A549 (cell line): ENCODE results near the gene PIK3R6. TPM values are rescaled to one million over a fixed set of nuclear protein-coding genes. Genes with fewer than 3 reads are reported as not detected.
A peak's percentile ranks its signal among the peaks of the same experiment; 100 is the strongest.

Experiments used
- ATAC-seq, 2 experiments: fragments of 200-7000 bp in 1 of 2; fragments of >200 bp in 1 of 2; cut with Nextera tagmentation in 1 of 2; cut with Tn5 transposase in 1 of 2; 3 replicates each; pipeline versions ENCODE4 v1.8.0 to v1.9.1; 2018 to 2020; ENCODE audit warnings: mild to moderate bottlenecking in 1 of 2, moderate library complexity in 1 of 2
- CTCF ChIA-PET: fragments of 300-600 bp; sonication (Branson Sonifier 250); formaldehyde crosslinking; extraction: SDS; loops from one replicate; lab custom pipeline; 2021; ENCODE audit warnings: antibody characterized with exemption, inconsistent platforms; lab: Yijun Ruan, JAX
- POLR2A ChIA-PET: fragments of 350-600 bp; formaldehyde crosslinking; extraction: SDS; loops from one replicate; lab custom pipeline; 2021; ENCODE audit warnings: antibody characterized with exemption, inconsistent platforms; lab: Yijun Ruan, JAX
- DNase-seq, 2 experiments: peaks; one replicate each; pipeline versions ENCODE4 v3.0.0 to v3.0.0-alpha.2; 2011 to 2016; ENCODE audit warnings: low read depth in 1 of 2, low spot score in 1 of 2
- FAIRE-seq: peaks from 2 replicates; lab custom pipeline; 2011; peaks lifted over from hg19 to GRCh38; lab: Jason Lieb, UNC
- H3K27ac ChIP-seq, 2 experiments: fragments of >200 bp; sonication (Bioruptor Twin); formaldehyde crosslinking; 3 replicates each; pipeline ENCODE4 v1.5.1; 2016 to 2017
- H3K4me1 ChIP-seq: fragments of >200 bp; sonication (Bioruptor Twin); formaldehyde crosslinking; 3 replicates; pipeline ENCODE4 v1.6.1; 2016
- H3K4me2 ChIP-seq: fragments of >200 bp; sonication (Bioruptor Twin); formaldehyde crosslinking; 3 replicates; pipeline ENCODE4 v1.6.1; 2016
- H3K4me3 ChIP-seq: fragments of >200 bp; sonication (Bioruptor Twin); formaldehyde crosslinking; 3 replicates; pipeline ENCODE4 v1.5.1; 2016
- H3K9me3 ChIP-seq: fragments of >200 bp; sonication (Bioruptor Twin); formaldehyde crosslinking; 3 replicates; pipeline ENCODE4 v1.6.1; 2016
- BHLHE40 ChIP-seq: IDR thresholded peaks from 2 replicates; pipeline ENCODE4 v1.6.1; 2012; ENCODE audit warnings: low read depth, low read length, inconsistent platforms
- CEBPB ChIP-seq, 2 experiments: fragments of >200 bp in 1 of 2; sonication (Bioruptor Twin) in 1 of 2; formaldehyde crosslinking in 1 of 2; IDR thresholded peaks; 2 replicates each; pipeline ENCODE4 v1.6.1; 2012 to 2016
- CTCF ChIP-seq: fragments of >200 bp; sonication (Bioruptor Twin); formaldehyde crosslinking; IDR thresholded peaks from 3 replicates; pipeline ENCODE4 v1.5.1; 2016
- FOSL2 ChIP-seq, 2 experiments: fragments of 450-650 bp in 1 of 2; fragments of >200 bp in 1 of 2; sonication (Bioruptor Twin) in 1 of 2; formaldehyde crosslinking; IDR thresholded peaks; 2 replicates each; pipeline versions ENCODE4 v1.5.0 to v1.6.1; 2016 to 2020; ENCODE audit warnings: mild to moderate bottlenecking in 1 of 2, moderate library complexity in 1 of 2
- GATA3 ChIP-seq: IDR thresholded peaks from 2 replicates; pipeline ENCODE4 v1.6.1; 2012; ENCODE audit warnings: borderline replicate concordance
- KDM1A ChIP-seq: fragments of 200-600 bp; sonication (generic); IDR thresholded peaks from 2 replicates; pipeline ENCODE4 v1.6.1; 2016; ENCODE audit warnings: low read depth, mild to moderate bottlenecking
- KDM5A ChIP-seq: fragments of 200-600 bp; sonication (generic); IDR thresholded peaks from 2 replicates; pipeline ENCODE4 v1.6.1; 2016; ENCODE audit warnings: antibody characterized with exemption, mild to moderate bottlenecking
- MAZ ChIP-seq: fragments of 150-350 bp; IDR thresholded peaks from 2 replicates; pipeline ENCODE4 v1.6.1; 2014; ENCODE audit warnings: antibody characterized with exemption, low read depth, low read length, borderline replicate concordance
- RAD21 ChIP-seq, 2 experiments: fragments of >200 bp in 1 of 2; sonication (Bioruptor Twin) in 1 of 2; formaldehyde crosslinking in 1 of 2; IDR thresholded peaks in 1 of 2; conservative IDR thresholded peaks in 1 of 2; 2 replicates in 1 of 2; 3 replicates in 1 of 2; pipeline ENCODE4 v1.6.1; 2012 to 2018; ENCODE audit warnings: inconsistent platforms in 1 of 2
- RCOR1 ChIP-seq: fragments of 150-350 bp; IDR thresholded peaks from 2 replicates; pipeline ENCODE4 v1.6.1; 2014; ENCODE audit warnings: antibody characterized with exemption, low read length, low read depth
- REST ChIP-seq: fragments of 200-600 bp; sonication (generic); IDR thresholded peaks from 2 replicates; pipeline ENCODE4 v1.6.1; 2016; ENCODE audit warnings: antibody characterized with exemption, mild to moderate bottlenecking, moderate library complexity
- RFX5 ChIP-seq: fragments of 450-650 bp; IDR thresholded peaks from 2 replicates; pipeline ENCODE4 v1.7.1; 2014; ENCODE audit warnings: antibody characterized with exemption, mild to moderate bottlenecking, moderate library complexity
- SMC3 ChIP-seq: fragments of >200 bp; sonication (Bioruptor Twin); formaldehyde crosslinking; IDR thresholded peaks from 3 replicates; pipeline ENCODE4 v1.6.1; 2018; ENCODE audit warnings: inconsistent platforms
- ZFP36 ChIP-seq: fragments of 450-650 bp; IDR thresholded peaks from 2 replicates; pipeline ENCODE4 v1.6.1; 2014; ENCODE audit warnings: borderline replicate concordance; ENCODE audit not compliant: partially characterized antibody
- WGBS: methylation state at CpG from one replicate; pipeline ENCODE4 v1.1.6; 2017; ENCODE audit errors: missing lambda C conversion rate; 5-methylcytosine and 5-hydroxymethylcytosine counted together
- polyA plus RNA-seq, 4 experiments: library from polyadenylated mRNA; depleted of rRNA in 3 of 4; stranded (reverse); fragments of >200 nt; fragmentation: RNase III in 1 of 4; extraction: RNeasy Plus Mini Kit Qiagen cat#74134 plus additional on column Dnase treatment in 1 of 4; gene quantifications; 2 replicates in 3 of 4; 3 replicates in 1 of 4; pipeline ENCODE4 v1.2.3, GENCODE V29; 2011 to 2017
- TF ChIP-seq, protein P1 (sequence below): fragments of 150-350 bp; IDR thresholded peaks from 2 replicates; pipeline ENCODE4 v1.6.1; 2014; ENCODE audit warnings: low read depth, mild to moderate bottlenecking, low read length

The PIK3R6 gene
- polyA plus RNA-seq, 2 of the 4 experiments (the other 2 are of a cell fraction): not detected

- Histone ChIP-seq H3K9me3 (no peaks in the 10 kb centered on the region), H3K4me2 (peak overlapping the region; percentile 15; the same call in 1 of the 3 replicates), H3K4me1 (no peaks in the 10 kb centered on the region), H3K4me3 (no peak overlapping the region), H3K27ac (no peak overlapping the region)
- FAIRE-seq (peak; percentile 73), DNase-seq (peak; percentile 78 to 93), ATAC-seq (peak; percentile 84 to 93)
- ChIA-PET CTCF (interaction anchor here (0.5 to 10.8 kb wide), 49 partner anchors 9 to 834 kb away, joined by 3 to 158 read pairs (median 5); partner anchors contain the start of gene STX8), POLR2A (no interaction called here)
- WGBS: 45% methylated on average over 24 of the region's 24 CpGs
- peak; percentile 73 for TF ChIP-seq CTCF
- peak; percentile 73 to 84 for TF ChIP-seq RAD21 (conservative IDR thresholded peaks at IDR 0.05 in 1 of 2, IDR thresholded peaks at IDR 0.05 in 1 of 2)
- peak; percentile 71 for TF ChIP-seq SMC3
- TF ChIP-seq CEBPB (IDR thresholded peaks at IDR 0.05): peak in 1 of 2 experiments; percentile 45; a peak in 1 of 4 replicates
- TF ChIP-seq RFX5: no peak
Observed at GRCh38 chr17:8894673-8895578, 27.5 kb upstream of the PIK3R6 start.

DNA sequence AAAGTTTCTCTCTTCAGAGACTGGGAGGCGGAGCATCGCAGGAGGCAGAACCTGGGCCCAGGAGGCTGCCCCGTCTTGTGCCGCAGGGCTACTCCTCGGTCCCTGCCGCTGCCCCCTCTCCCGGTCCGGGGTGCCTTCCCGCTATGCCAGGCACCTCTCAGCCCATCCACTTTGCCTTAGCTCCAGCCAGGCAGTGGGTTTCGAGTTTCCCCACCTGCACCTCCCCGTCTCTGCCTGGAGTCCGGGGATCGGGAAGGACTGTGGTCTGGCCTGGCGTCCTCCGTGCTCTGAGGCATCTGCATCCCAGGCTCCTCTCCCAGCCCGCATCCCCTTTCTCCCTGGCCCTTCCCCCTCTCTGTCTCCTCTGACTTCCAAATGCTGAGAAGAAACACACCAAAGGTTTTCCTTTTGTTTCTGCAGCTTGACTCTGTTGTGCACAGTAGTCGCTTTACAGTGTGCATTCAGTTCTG lies 26.8 kb upstream of the PIK3R6 start:
- ChIA-PET CTCF (interaction anchor here (0.6 to 10.8 kb wide), 40 partner anchors 8 to 834 kb away, joined by 3 to 158 read pairs (median 6); no protein-coding TSS in a partner anchor), POLR2A (no interaction called here)
- Histone ChIP-seq H3K4me1 (no peaks in the 10 kb centered on the region), H3K4me2 (no peak overlapping the region; the same call in 2 of the 3 replicates)
- DNase-seq: no peak
- 76% methylated on average over 17 of the region's 17 CpGs for WGBS
- TF ChIP-seq MAZ (no peak), RCOR1 (no peak), FOSL2 (IDR thresholded peaks at IDR 0.05) (no peak), FOSL2 (CRISPR knock-in tag; IDR thresholded peaks at IDR 0.05) (no peak), ZFP36 (no peak), KDM5A (no peak), KDM1A (no peak)
- TF ChIP-seq, all 56 proteins: peak for 0
- FAIRE-seq (no peak), ATAC-seq (no peak)
- Histone ChIP-seq H3K27ac (no peak overlapping the region), H3K9me3 (no peaks in the 10 kb centered on the region), H3K4me3 (no peak overlapping the region)

DNA sequence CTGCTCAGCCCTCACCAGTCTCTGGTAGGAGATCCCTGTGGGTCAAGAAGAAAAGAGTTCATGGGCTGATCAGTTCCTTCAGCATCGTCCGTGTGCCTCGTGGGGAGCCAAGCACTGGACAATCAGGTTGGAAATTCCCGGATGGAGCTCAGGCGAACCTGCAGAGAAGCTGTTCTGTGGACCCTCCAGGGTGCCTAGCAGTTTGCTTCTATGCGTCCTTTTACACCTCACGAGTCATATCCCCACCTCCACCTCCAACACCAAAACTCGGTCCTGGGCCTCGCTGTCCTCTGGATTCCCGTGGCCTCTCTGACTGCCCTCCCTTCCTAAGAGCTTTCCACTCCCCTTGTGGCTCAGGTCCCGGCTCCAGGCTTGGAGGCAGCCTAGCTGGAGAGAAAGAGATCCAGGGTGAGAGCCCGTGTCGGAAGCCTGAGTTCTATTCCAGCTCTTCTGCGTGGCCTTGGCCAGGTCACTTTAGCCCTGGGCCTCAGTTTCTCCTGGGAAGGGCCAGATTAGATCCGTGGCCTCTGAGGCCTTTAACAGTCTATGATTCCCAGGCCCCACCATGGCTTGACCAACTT lies 26.2 kb upstream of the PIK3R6 start:
- POLR2A ChIA-PET: no interaction called here
- no peaks in the 10 kb centered on the region for H3K4me1 ChIP-seq
- no peak overlapping the region for H3K4me3 ChIP-seq
- TF ChIP-seq GATA3 (no peak), KDM5A (no peak), RAD21 (conservative IDR thresholded peaks at IDR 0.05 in 1 of 2, IDR thresholded peaks at IDR 0.05 in 1 of 2) (no peak), BHLHE40 (no peak), REST (no peak)
- TF ChIP-seq, protein P1, sequence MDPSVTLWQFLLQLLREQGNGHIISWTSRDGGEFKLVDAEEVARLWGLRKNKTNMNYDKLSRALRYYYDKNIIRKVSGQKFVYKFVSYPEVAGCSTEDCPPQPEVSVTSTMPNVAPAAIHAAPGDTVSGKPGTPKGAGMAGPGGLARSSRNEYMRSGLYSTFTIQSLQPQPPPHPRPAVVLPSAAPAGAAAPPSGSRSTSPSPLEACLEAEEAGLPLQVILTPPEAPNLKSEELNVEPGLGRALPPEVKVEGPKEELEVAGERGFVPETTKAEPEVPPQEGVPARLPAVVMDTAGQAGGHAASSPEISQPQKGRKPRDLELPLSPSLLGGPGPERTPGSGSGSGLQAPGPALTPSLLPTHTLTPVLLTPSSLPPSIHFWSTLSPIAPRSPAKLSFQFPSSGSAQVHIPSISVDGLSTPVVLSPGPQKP: no peak
- TF ChIP-seq, all 56 proteins: peak for 0
- Histone ChIP-seq H3K27ac (no peak overlapping the region), H3K4me2 (no peak overlapping the region), H3K9me3 (no peaks in the 10 kb centered on the region)
- DNase-seq: no peak
- WGBS: 62% methylated on average over 15 of the region's 15 CpGs
- CTCF ChIA-PET: interaction anchor here (0.5 to 10.8 kb wide), 23 partner anchors 9 to 833 kb away, joined by 3 to 158 read pairs (median 5); no protein-coding TSS in a partner anchor
- no peak for FAIRE-seq
- ATAC-seq: no peak
